HCT116 (cell line): Measurements from ENCODE around the gene FADS1. TPM values are rescaled to one million over a fixed set of nuclear protein-coding genes. Genes with fewer than 3 reads are reported as not detected.

Experiments used
- ATAC-seq: fragments of 200-7000 bp; cut with Tn5 transposase; 2 replicates; pipeline ENCODE4 v1.9.1; 2020; ENCODE audit warnings: mild to moderate bottlenecking, moderate library complexity
- BruUV-seq: library from RNA; stranded (reverse); fragments of 400-500 nt; replicated peaks from 2 replicates; lab custom pipeline; 2021; lab: Mats Ljungman, UMichigan
- CTCF ChIA-PET: fragments of 300-600 bp; sonication (Branson Sonifier 250); formaldehyde crosslinking; loops from one replicate; lab custom pipeline; 2021; ENCODE audit warnings: antibody characterized with exemption; lab: Charles Lee
- POLR2A ChIA-PET: fragments of 300-600, 350-600 bp; sonication (Branson Sonifier 250); formaldehyde crosslinking; loops from one replicate; lab custom pipeline; 2021; ENCODE audit warnings: antibody characterized with exemption; lab: Charles Lee
- RAD21 ChIA-PET, 2 experiments: fragments of 300-600 bp; sonication (Branson Sonifier 250); formaldehyde crosslinking; loops; one replicate each; lab custom pipeline; 2023; ENCODE audit warnings: low total read pairs in 2 of 2; ENCODE audit not compliant: uncharacterized antibody in 2 of 2, unreplicated experiment in 2 of 2, low non-redundant PET in 1 of 2; lab: Charles Lee
- DNase-seq: peaks from one replicate; pipeline ENCODE4 v3.0.0-alpha.2; 2010; ENCODE audit warnings: low read depth, low spot score
- H2AFZ ChIP-seq: fragments of 200-600 bp; shearing (Covaris generic), sonication (generic); 2 replicates; pipeline ENCODE4 v1.6.1; 2017; ENCODE audit warnings: low read depth, mixed run types, mixed read lengths, antibody characterized with exemption, low read length; ENCODE audit not compliant: poor library complexity, severe bottlenecking
- H3K27ac ChIP-seq: 2 replicates; pipeline ENCODE4 v1.5.1; 2012; ENCODE audit warnings: low read depth, low read length
- H3K27me3 ChIP-seq: fragments of 200-600 bp; sonication (generic); 2 replicates; pipeline ENCODE4 v1.6.1; 2016; ENCODE audit warnings: mixed run types, low read length, mixed read lengths; ENCODE audit not compliant: insufficient read depth
- H3K36me3 ChIP-seq, 2 experiments: fragments of 200-500 bp in 1 of 2; fragments of 200-600 bp in 1 of 2; sonication (Bioruptor generic) in 1 of 2; sonication (generic) in 1 of 2; 2 replicates each; pipeline versions ENCODE4 v1.5.1 to v1.6.1; 2014 to 2016; ENCODE audit warnings: low read length in 2 of 2, inconsistent platforms in 1 of 2, mixed read lengths in 1 of 2, mixed run types in 1 of 2; ENCODE audit not compliant: insufficient read depth in 2 of 2, control insufficient read depth in 1 of 2
- H3K4me1 ChIP-seq, 2 experiments: fragments of 200-600 bp in 1 of 2; sonication (generic) in 1 of 2; 2 replicates each; pipeline versions ENCODE4 v1.5.1 to v1.6.1; 2012 to 2017; ENCODE audit warnings: low read length in 2 of 2, inconsistent platforms in 1 of 2, mild to moderate bottlenecking in 1 of 2, mixed read lengths in 1 of 2, mixed run types in 1 of 2, moderate library complexity in 1 of 2; ENCODE audit not compliant: insufficient read depth in 2 of 2, control insufficient read depth in 1 of 2
- H3K4me2 ChIP-seq: fragments of 200-600 bp; sonication (generic); 2 replicates; pipeline ENCODE4 v1.6.1; 2017; ENCODE audit warnings: mixed run types, low read length, mixed read lengths
- H3K4me3 ChIP-seq, 2 experiments: fragments of 200-600 bp in 1 of 2; sonication (generic) in 1 of 2; replicated peaks in 1 of 2; 2 replicates each; pipeline ENCODE4 v1.5.1; 2011 to 2016; ENCODE audit warnings: low read length in 2 of 2, control low read depth in 1 of 2, low read depth in 1 of 2, mild to moderate bottlenecking in 1 of 2, mixed read lengths in 1 of 2, mixed run types in 1 of 2
- H3K79me2 ChIP-seq: fragments of 200-600 bp; sonication (generic); 2 replicates; pipeline ENCODE4 v1.6.1; 2017; ENCODE audit warnings: mild to moderate bottlenecking, mixed run types, low read length, moderate library complexity, mixed read lengths; ENCODE audit not compliant: insufficient read depth
- H3K9ac ChIP-seq: fragments of 200-600 bp; sonication (generic); 2 replicates; pipeline ENCODE4 v1.6.1; 2016; ENCODE audit warnings: low read length, mixed read lengths
- H3K9me2 ChIP-seq: fragments of 200-600 bp; sonication (generic), shearing (Covaris generic); 2 replicates; pipeline ENCODE4 v1.6.1; 2017; ENCODE audit warnings: mixed run types, mild to moderate bottlenecking, moderate library complexity; ENCODE audit not compliant: insufficient read depth
- H3K9me3 ChIP-seq, 2 experiments: fragments of 200-500 bp in 1 of 2; fragments of 200-600 bp in 1 of 2; sonication (Bioruptor generic) in 1 of 2; sonication (generic) in 1 of 2; 2 replicates each; pipeline ENCODE4 v1.6.1; 2014 to 2017; ENCODE audit warnings: low read length in 2 of 2, mixed read lengths in 2 of 2, inconsistent platforms in 1 of 2, low read depth in 1 of 2, mild to moderate bottlenecking in 1 of 2, mixed run types in 1 of 2, moderate library complexity in 1 of 2; ENCODE audit not compliant: control insufficient read depth in 1 of 2, insufficient read depth in 1 of 2
- H4K20me1 ChIP-seq: fragments of 200-600 bp; sonication (generic), shearing (Covaris generic); 2 replicates; pipeline ENCODE4 v1.6.1; 2017; ENCODE audit warnings: mixed run types, mild to moderate bottlenecking, moderate library complexity; ENCODE audit not compliant: insufficient read depth
- CEBPB ChIP-seq: IDR thresholded peaks from 2 replicates; pipeline ENCODE4 v1.6.1; 2012; ENCODE audit warnings: low read depth
- EGR1 ChIP-seq: IDR thresholded peaks from 2 replicates; pipeline ENCODE4 v1.6.1; 2012; ENCODE audit warnings: low read depth
- ELF1 ChIP-seq: IDR thresholded peaks from 2 replicates; pipeline ENCODE4 v1.6.1; 2012; ENCODE audit warnings: low read depth, borderline replicate concordance
- EZH2 ChIP-seq: fragments of 200-600 bp; sonication (generic); IDR thresholded peaks from 2 replicates; pipeline ENCODE4 v1.6.1; 2017; ENCODE audit warnings: antibody characterized with exemption, mixed run types
- EZH2phosphoT487 ChIP-seq: fragments of 200-600 bp; IDR thresholded peaks from 2 replicates; pipeline ENCODE4 v1.6.1; 2018; ENCODE audit warnings: antibody characterized with exemption, borderline replicate concordance
- FOSL1 ChIP-seq: IDR thresholded peaks from 2 replicates; pipeline ENCODE4 v1.6.1; 2012; ENCODE audit warnings: low read depth
- JUND ChIP-seq: IDR thresholded peaks from 2 replicates; pipeline ENCODE4 v1.6.1; 2012
- POLR2A ChIP-seq: IDR thresholded peaks from 2 replicates; pipeline ENCODE4 v1.7.0; 2011; ENCODE audit warnings: borderline replicate concordance; ENCODE audit not compliant: insufficient read depth, insufficient read length; ENCODE audit errors: extremely low read depth
- POLR2AphosphoS5 ChIP-seq: IDR thresholded peaks from 2 replicates; pipeline ENCODE4 v1.6.1; 2011; ENCODE audit warnings: mild to moderate bottlenecking, low read depth, low read length, moderate library complexity
- RAD21 ChIP-seq: IDR thresholded peaks from 2 replicates; pipeline ENCODE4 v1.6.1; 2012; ENCODE audit warnings: low read depth, mild to moderate bottlenecking
- SIN3A ChIP-seq: IDR thresholded peaks from 2 replicates; pipeline ENCODE4 v1.6.1; 2012; ENCODE audit warnings: low read depth
- SP1 ChIP-seq: IDR thresholded peaks from 2 replicates; pipeline ENCODE4 v1.6.1; 2012; ENCODE audit warnings: low read depth
- SRF ChIP-seq: IDR thresholded peaks from 2 replicates; pipeline ENCODE4 v1.6.1; 2012; ENCODE audit warnings: low read depth
- YY1 ChIP-seq: IDR thresholded peaks from 2 replicates; pipeline ENCODE4 v1.6.1; 2011; ENCODE audit warnings: low read length, low read depth, moderate library complexity, mild to moderate bottlenecking; ENCODE audit not compliant: insufficient replicate concordance; ENCODE audit errors: extremely low read depth
- ZFX ChIP-seq: fragments of 450-650 bp; IDR thresholded peaks from 2 replicates; pipeline ENCODE4 v1.6.1; 2017
- ZNF274 ChIP-seq: fragments of 200-500 bp; sonication (Bioruptor generic); IDR thresholded peaks from 2 replicates; pipeline ENCODE4 v1.6.1; 2014; ENCODE audit warnings: mild to moderate bottlenecking, low read depth, low read length, inconsistent platforms
- intact Hi-C: fragments of 100-400 bp; cut with micrococcal nuclease; formaldehyde crosslinking; loops from 2 replicates; pipeline ENCODE4 v1.10.0; 2022
- total RNA-seq: library from RNA; stranded (reverse); gene quantifications from one replicate; pipeline ENCODE4 v1.2.1, GENCODE V29; 2021; ENCODE audit not compliant: unreplicated experiment
- TF ChIP-seq, protein P1 (sequence below): IDR thresholded peaks from 2 replicates; pipeline ENCODE4 v1.6.1; 2011; ENCODE audit warnings: mild to moderate bottlenecking, low read length, moderate library complexity; ENCODE audit not compliant: insufficient replicate concordance; ENCODE audit errors: extremely low read depth
- TF ChIP-seq, protein P2 (sequence below): IDR thresholded peaks from 2 replicates; pipeline ENCODE4 v1.6.1; 2012
- TF ChIP-seq, protein P3 (sequence below): IDR thresholded peaks from 2 replicates; pipeline ENCODE4 v1.6.1; 2012
- TF ChIP-seq, protein P4 (sequence below): IDR thresholded peaks from 2 replicates; pipeline ENCODE4 v1.6.1; 2012; ENCODE audit warnings: low read depth

The FADS1 gene
- total RNA-seq, 1 experiment from 2014 or later, result 56.6 TPM

DNA sequence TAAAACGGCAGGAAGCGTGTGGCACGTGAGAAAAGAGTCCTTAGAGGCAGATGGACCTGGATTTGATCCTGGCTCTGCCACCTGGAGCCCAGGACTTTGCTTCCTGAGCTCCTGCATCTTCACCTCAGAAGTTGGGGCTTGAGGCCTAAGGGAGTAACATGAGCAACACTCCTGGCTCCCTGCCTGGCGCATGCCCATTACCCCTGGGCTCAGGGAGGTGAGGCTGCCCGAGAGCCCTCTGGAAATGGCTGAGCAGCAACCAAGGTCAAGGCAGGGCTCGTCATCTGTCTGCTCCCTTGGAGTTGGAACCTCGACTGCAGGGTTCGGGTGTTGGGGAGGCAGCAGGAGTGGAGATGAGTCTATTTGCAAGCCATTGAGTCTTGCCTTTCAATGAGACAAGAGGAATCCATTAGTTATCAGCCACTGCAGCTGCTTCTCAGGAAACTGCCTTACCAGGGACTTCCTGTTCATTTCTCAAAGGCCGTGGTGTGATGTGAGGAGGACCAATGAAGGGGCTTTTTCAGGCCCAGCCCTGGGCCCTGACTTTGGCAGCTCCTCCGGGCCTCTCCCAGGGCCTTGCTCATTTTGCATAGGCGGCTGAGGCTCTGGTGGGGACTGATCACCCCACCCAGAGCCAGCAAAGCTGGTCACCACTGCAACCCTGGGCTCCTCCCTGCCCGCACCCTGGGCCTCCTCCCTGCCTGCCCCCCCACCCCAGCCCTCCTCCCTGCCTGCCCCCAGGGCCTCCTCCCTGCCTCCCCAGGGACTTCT lies 17.7 kb upstream of the FADS1 start:
- no TSS peak for BruUV-seq
- peaks cover 0 to 5% of the 10 kb centered on the region in 2 experiments; a peak in 1 of 4 replicates for H3K4me1 ChIP-seq
- TF ChIP-seq YY1 (no peak), ZFX (no peak), FOSL1 (no peak), CEBPB (no peak), EZH2phosphoT487 (no peak), EGR1 (no peak), JUND (no peak), POLR2AphosphoS5 (no peak), ELF1 (no peak), ZNF274 (no peak), SIN3A (no peak), SP1 (no peak), RAD21 (no peak), EZH2 (no peak), SRF (no peak), POLR2A (no peak)
- TF ChIP-seq, protein P1, sequence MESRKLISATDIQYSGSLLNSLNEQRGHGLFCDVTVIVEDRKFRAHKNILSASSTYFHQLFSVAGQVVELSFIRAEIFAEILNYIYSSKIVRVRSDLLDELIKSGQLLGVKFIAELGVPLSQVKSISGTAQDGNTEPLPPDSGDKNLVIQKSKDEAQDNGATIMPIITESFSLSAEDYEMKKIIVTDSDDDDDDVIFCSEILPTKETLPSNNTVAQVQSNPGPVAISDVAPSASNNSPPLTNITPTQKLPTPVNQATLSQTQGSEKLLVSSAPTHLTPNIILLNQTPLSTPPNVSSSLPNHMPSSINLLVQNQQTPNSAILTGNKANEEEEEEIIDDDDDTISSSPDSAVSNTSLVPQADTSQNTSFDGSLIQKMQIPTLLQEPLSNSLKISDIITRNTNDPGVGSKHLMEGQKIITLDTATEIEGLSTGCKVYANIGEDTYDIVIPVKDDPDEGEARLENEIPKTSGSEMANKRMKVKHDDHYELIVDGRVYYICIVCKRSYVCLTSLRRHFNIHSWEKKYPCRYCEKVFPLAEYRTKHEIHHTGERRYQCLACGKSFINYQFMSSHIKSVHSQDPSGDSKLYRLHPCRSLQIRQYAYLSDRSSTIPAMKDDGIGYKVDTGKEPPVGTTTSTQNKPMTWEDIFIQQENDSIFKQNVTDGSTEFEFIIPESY, result no peak
- TF ChIP-seq, protein P2, sequence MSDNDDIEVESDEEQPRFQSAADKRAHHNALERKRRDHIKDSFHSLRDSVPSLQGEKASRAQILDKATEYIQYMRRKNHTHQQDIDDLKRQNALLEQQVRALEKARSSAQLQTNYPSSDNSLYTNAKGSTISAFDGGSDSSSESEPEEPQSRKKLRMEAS, result no peak
- TF ChIP-seq, protein P3, sequence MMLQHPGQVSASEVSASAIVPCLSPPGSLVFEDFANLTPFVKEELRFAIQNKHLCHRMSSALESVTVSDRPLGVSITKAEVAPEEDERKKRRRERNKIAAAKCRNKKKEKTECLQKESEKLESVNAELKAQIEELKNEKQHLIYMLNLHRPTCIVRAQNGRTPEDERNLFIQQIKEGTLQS, result no peak
- TF ChIP-seq, protein P4, sequence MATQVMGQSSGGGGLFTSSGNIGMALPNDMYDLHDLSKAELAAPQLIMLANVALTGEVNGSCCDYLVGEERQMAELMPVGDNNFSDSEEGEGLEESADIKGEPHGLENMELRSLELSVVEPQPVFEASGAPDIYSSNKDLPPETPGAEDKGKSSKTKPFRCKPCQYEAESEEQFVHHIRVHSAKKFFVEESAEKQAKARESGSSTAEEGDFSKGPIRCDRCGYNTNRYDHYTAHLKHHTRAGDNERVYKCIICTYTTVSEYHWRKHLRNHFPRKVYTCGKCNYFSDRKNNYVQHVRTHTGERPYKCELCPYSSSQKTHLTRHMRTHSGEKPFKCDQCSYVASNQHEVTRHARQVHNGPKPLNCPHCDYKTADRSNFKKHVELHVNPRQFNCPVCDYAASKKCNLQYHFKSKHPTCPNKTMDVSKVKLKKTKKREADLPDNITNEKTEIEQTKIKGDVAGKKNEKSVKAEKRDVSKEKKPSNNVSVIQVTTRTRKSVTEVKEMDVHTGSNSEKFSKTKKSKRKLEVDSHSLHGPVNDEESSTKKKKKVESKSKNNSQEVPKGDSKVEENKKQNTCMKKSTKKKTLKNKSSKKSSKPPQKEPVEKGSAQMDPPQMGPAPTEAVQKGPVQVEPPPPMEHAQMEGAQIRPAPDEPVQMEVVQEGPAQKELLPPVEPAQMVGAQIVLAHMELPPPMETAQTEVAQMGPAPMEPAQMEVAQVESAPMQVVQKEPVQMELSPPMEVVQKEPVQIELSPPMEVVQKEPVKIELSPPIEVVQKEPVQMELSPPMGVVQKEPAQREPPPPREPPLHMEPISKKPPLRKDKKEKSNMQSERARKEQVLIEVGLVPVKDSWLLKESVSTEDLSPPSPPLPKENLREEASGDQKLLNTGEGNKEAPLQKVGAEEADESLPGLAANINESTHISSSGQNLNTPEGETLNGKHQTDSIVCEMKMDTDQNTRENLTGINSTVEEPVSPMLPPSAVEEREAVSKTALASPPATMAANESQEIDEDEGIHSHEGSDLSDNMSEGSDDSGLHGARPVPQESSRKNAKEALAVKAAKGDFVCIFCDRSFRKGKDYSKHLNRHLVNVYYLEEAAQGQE, result no peak
- TF ChIP-seq, all 23 proteins: peak for 0
- H3K4me3 ChIP-seq, result no peak overlapping the region
- H3K9me3 ChIP-seq, result no peaks in the 10 kb centered on the region
- no peak overlapping the region for H3K4me2 ChIP-seq
- intact Hi-C loops, result no loop called here
- no peak for DNase-seq
- ATAC-seq, result no peak
- no peaks in the 10 kb centered on the region for H3K79me2 ChIP-seq
- H3K9me2 ChIP-seq, result no peaks in the 10 kb centered on the region
- RAD21 ChIA-PET, result no interaction called here
- POLR2A ChIA-PET, result no interaction called here
- no peak overlapping the region for H2AFZ ChIP-seq
- no peaks in the 10 kb centered on the region for H3K36me3 ChIP-seq
- H3K27me3 ChIP-seq, result no peaks in the 10 kb centered on the region
- CTCF ChIA-PET, result no interaction called here
- no peak overlapping the region for H3K9ac ChIP-seq
- H3K27ac ChIP-seq, result no peak overlapping the region
- no peaks in the 10 kb centered on the region for H4K20me1 ChIP-seq
